ENCODE results near the gene HILPDA.

Gene HILPDA

DNA sequence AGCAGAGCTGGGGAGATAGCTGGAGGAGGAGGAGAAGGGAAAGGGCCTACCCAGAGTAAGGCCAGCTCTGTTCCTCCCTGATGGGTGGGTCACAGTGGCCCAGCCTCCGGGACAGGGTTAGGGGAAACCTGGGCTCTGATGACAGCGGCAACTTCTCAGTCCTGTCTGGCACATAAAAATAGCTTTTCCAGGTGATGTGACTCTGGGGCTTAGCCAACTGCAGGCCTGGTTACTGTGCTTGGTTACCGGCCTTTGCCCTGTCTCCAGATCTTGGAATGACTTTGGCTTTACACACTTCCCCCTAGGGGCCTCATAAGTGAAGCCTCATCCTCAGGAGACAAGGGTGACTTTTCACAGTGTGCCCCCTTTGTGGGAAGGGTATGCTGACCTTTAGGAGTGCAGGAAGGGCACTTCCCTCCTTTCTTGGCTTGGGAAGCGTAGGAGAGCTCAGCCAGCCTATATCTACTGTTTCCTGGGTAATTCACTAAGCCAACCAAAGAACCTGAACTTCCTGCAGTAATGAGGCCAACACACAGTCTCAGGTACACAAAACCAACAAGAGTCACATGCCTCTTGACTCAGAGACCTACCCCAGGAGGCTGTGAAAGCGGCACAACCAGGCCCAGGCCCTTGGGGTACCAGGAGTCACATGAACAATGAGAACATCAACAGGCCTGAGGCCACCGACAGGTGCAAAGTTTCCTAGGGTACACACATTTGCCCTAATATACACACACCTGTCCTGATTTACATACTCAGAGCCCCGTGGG is 11.7 kb upstream of the HILPDA start:
- Histone ChIP-seq H3K4me1 (ENCODE audit: control insufficient read depth, low read length) (peaks cover 17% of the 10 kb centered on the region), H3K27me3 (ENCODE audit: control insufficient read depth, low read length) (no peaks in the 10 kb centered on the region), H3K9me2 (replicated peaks; ENCODE audit: control insufficient read depth, low read length) (no peaks in the 10 kb centered on the region), H3K4me3 (ENCODE audit: low read length) (no peak overlapping the region), H3K9me3 (ENCODE audit: control insufficient read depth, insufficient read depth, low read length) (no peaks in the 10 kb centered on the region), H3K4me2 (ENCODE audit: low read length) (peak overlapping the region; percentile 7; the same call in 1 of the 2 replicates), H4K20me1 (ENCODE audit: control insufficient read depth, insufficient read depth, low read depth, low read length) (no peaks in the 10 kb centered on the region), H3K27ac (ENCODE audit: low read depth, low read length) (no peak overlapping the region), H3F3A (ENCODE audit: control insufficient read depth, insufficient read depth) (no peaks in the 10 kb centered on the region), H3K36me3 (ENCODE audit: control insufficient read depth, low read length) (no peaks in the 10 kb centered on the region), H3K79me2 (ENCODE audit: control insufficient read depth, low read length) (no peaks in the 10 kb centered on the region)
- TF ChIP-seq CTCF (IDR thresholded peaks at IDR 0.05; ENCODE audit: low read depth, low read length, poor library complexity, severe bottlenecking) (no peak), EZH2phosphoT487 (IDR thresholded peaks at IDR 0.05; ENCODE audit: borderline replicate concordance, low read length) (no peak)

- Histone ChIP-seq H3K4me3 (ENCODE audit: low read length) (no peak overlapping the region), H3K79me2 (ENCODE audit: control insufficient read depth, low read length) (no peaks in the 10 kb centered on the region), H3K36me3 (ENCODE audit: control insufficient read depth, low read length) (no peaks in the 10 kb centered on the region), H3F3A (ENCODE audit: control insufficient read depth, insufficient read depth) (no peaks in the 10 kb centered on the region), H3K4me1 (ENCODE audit: control insufficient read depth, low read length) (peaks cover 17% of the 10 kb centered on the region), H4K20me1 (ENCODE audit: control insufficient read depth, insufficient read depth, low read depth, low read length) (no peaks in the 10 kb centered on the region), H3K9me3 (ENCODE audit: control insufficient read depth, insufficient read depth, low read length) (no peaks in the 10 kb centered on the region), H3K27me3 (ENCODE audit: control insufficient read depth, low read length) (peaks cover under 1% of the 10 kb centered on the region; the same call in 1 of the 2 replicates), H3K4me2 (ENCODE audit: low read length) (no peak overlapping the region), H3K9me2 (replicated peaks; ENCODE audit: control insufficient read depth, low read length) (no peaks in the 10 kb centered on the region), H3K27ac (ENCODE audit: low read depth, low read length) (no peak overlapping the region)
- TF ChIP-seq CTCF (IDR thresholded peaks at IDR 0.05; ENCODE audit: low read depth, low read length, poor library complexity, severe bottlenecking) (no peak), EZH2phosphoT487 (IDR thresholded peaks at IDR 0.05; ENCODE audit: borderline replicate concordance, low read length) (no peak)
These were observed 9.4 kb upstream of the HILPDA start for GRCh38 chr7:128446306-128446705.

GRCh38 chr7:128447941-128448564 is 7.6 kb upstream of the HILPDA start:
- Histone ChIP-seq H3K9me2 (replicated peaks; ENCODE audit: control insufficient read depth, low read length) (no peaks in the 10 kb centered on the region), H3K36me3 (ENCODE audit: control insufficient read depth, low read length) (no peaks in the 10 kb centered on the region), H3F3A (ENCODE audit: control insufficient read depth, insufficient read depth) (0 out of 2 replicates have a peak, but pooled peaks cover 2% of the 10 kb centered on the region), H3K4me1 (ENCODE audit: control insufficient read depth, low read length) (peaks cover 14% of the 10 kb centered on the region), H3K79me2 (ENCODE audit: control insufficient read depth, low read length) (no peaks in the 10 kb centered on the region), H3K4me3 (ENCODE audit: low read length) (no peak overlapping the region), H3K27me3 (ENCODE audit: control insufficient read depth, low read length) (peaks cover 13% of the 10 kb centered on the region), H4K20me1 (ENCODE audit: control insufficient read depth, insufficient read depth, low read depth, low read length) (no peaks in the 10 kb centered on the region), H3K27ac (ENCODE audit: low read depth, low read length) (no peak overlapping the region), H3K9me3 (ENCODE audit: control insufficient read depth, insufficient read depth, low read length) (no peaks in the 10 kb centered on the region), H3K4me2 (ENCODE audit: low read length) (no peak overlapping the region)
- TF ChIP-seq CTCF (IDR thresholded peaks at IDR 0.05; ENCODE audit: low read depth, low read length, poor library complexity, severe bottlenecking) = no peak
- no peak for TF ChIP-seq EZH2phosphoT487 (IDR thresholded peaks at IDR 0.05; ENCODE audit: borderline replicate concordance, low read length)
